HG02870 (cell line): ENCODE results near the gene ZSCAN5A.
"Not testable (repeated sequence)": the region's sequence is repeated elsewhere in the genome, so short reads cannot be mapped to it uniquely, and the experiment has no call there.

Experiments
- ATAC-seq: cut with Tn5 transposase; IDR thresholded peaks from one replicate; pipeline ENCODE4 v1.9.1; 2021; ENCODE audit warnings: mild to moderate bottlenecking, moderate library complexity; ENCODE audit not compliant: unreplicated experiment

The ZSCAN5A gene, protein sequence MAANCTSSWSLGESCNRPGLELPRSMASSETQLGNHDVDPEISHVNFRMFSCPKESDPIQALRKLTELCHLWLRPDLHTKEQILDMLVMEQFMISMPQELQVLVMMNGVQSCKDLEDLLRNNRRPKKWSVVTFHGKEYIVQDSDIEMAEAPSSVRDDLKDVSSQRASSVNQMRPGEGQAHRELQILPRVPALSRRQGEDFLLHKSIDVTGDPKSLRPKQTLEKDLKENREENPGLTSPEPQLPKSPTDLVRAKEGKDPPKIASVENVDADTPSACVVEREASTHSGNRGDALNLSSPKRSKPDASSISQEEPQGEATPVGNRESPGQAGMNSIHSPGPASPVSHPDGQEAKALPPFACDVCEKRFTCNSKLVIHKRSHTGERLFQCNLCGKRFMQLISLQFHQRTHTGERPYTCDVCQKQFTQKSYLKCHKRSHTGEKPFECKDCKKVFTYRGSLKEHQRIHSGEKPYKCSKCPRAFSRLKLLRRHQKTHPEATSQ

DNA sequence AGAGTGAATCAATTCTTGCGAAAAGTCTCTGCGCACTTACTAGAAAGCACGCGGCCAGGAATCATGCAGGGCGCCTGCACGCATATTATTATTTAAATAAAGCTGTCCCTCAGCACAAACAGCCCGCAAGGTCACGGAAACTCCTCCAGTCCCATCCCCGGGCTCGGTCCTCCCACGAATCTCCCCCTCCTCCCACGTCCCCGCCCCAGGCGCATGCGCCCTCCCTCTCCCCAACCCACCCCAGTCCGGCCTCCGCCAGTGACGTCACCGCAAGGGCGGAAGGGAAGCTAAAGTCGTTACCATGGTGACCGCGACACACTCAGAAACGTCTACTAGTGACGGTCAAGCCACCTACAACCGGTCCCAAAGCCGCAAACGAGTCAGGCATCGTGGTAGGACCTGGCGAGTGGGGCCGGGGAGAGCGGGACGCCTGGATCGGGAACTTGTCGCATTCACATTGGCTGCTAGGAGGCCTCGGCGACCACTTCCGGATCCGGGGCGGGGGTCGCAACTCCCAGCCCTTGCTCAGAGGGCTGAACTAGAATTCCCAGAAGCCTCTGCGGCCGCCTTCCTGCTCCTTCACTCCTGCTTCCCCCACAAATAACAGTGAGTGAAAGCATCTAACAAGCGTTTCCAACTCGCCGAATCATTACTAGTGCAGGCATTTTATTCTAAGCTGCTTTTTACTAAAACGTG, at the start of gene ZSCAN5A:
Gene ZSCAN5A (minus strand): TSS at position 459 of the 696 bp plus-strand sequence. CDS start 89,793 bp downstream, outside the sequence.
- peak; percentile 66 for ATAC-seq

DNA sequence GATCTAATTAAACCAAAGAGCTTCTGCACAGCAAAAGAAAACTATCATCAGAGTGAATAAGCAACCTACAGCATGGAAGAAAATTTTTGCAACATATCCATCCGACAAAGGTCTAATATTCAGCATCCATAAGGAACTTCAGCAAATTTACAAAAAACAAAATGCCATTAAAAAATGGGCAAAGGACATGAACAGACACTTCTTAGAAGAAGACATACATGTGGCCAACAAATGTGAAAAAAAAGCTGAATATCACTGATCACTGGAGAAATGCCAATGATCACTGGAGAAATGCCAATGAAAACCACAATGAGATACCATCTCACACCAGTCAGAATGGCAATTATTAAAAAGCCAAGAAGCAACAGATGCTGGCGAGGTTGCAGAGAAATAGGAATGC, 46.2 kb upstream of the ZSCAN5A start:
- no peak for ATAC-seq

DNA sequence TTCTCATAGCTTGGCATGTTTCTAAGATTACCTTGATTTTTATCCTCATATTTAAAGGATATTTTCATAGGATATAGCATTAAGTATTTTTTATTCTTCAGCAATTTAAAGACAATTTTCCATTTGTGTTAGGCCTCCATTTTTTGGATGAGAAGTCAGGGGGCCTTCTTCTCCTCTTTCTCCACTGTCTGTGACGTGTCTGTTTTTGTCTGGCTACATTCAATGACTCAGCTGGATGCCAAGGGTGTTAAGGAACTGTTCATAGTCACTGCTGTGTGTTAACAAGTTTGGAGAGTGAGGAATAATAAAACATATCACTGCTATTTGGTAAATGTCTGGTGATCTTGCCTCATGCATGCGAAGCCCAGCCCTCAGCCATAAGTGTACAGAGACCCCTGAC, 42.3 kb upstream of the ZSCAN5A start:
- no peak for ATAC-seq

DNA sequence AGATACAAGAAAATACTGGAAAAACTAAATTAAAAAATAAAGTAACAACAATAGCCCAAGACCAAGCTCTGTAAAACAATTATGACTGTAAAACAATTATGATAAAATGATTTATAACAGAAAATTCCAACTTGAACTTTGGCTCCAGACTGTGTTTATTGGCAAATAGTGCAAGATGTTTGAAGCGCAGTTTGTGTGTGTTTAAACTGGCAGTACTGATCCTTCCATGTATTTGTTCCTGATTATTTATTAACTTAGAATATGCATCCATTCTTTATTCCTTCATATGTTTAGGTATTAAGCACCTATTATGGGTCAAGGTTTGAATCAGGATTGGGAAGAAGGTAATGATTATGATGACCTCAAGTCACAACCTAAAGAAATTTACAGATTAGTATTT, 40.9 kb upstream of the ZSCAN5A start:
- ATAC-seq: no peak

DNA sequence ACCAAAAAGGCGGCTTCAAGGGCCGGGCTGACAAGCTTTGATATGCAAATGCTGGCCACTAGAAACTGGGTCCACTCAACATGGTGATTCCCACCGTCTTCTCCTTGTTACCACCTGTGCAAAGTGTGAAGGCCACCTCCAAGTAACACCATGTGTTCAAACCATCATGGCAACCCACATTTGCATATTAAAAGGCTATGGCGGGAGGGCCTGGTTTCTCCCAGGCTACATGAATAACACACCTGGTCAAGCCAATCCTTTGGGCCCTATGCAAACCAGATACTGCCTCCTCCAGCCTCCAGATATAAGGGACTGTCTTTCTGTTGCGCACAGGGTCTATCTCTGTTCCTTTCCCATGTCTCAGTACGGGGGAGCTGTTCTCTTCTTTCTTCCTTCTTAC, 36.6 kb upstream of the ZSCAN5A start:
- ATAC-seq: no peak

DNA sequence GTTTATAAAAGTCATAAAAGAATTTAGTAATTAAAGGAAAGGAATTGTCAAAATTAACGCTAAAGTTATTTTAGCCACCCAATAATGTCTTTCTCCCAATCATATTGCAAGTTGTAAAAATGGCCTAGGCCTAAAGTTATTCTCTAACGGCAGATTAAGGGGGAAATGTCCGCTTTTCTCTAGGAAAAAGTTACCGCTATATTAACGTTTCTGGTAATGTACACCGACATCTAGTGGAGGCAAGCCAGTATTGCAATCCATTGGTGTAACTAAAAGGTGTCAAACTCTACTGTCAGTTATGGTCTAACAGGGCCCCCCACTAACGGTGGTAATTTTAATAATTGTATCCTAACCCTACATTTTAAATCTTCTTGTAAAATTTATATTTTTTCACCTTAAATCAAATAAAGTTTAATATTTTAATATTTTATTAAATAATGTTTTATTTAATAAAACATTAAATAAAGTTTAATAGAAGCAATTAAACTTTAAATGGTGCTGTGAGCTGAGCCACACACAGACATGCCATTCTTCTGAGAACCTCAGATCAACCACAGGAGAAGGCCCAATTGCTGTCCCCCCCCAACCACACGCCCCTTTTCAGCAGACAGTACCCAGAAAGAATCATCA, 35.9 kb upstream of the ZSCAN5A start:
- no peak for ATAC-seq

DNA sequence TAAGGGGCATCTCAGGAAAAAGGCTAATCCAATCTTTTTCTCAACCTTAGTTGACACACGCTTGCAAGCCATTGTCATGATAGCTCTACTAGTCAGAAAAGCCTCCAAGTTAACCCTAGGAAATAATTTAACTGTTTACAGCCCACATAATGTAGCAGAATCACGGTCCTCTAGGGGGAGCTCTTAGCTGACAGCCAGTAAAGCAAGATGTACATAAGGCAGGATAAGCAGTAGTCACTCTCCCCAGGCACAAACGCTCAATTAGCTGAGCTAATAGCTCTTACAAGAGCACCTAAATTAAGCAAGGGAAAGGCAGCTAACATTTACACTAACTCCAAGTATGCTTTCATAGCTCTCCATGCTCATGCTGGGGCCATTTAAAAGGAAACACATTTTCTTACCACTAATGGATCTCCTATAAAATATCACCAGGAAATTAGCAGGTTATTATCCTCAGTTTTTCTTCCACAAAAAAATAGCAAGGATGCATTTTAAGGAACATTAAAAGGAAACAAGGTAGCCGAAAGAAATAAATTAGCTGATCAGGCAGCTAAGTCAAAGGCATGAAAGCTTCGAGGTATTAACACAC, 33.7 kb upstream of the ZSCAN5A start:
- ATAC-seq: no peak

DNA sequence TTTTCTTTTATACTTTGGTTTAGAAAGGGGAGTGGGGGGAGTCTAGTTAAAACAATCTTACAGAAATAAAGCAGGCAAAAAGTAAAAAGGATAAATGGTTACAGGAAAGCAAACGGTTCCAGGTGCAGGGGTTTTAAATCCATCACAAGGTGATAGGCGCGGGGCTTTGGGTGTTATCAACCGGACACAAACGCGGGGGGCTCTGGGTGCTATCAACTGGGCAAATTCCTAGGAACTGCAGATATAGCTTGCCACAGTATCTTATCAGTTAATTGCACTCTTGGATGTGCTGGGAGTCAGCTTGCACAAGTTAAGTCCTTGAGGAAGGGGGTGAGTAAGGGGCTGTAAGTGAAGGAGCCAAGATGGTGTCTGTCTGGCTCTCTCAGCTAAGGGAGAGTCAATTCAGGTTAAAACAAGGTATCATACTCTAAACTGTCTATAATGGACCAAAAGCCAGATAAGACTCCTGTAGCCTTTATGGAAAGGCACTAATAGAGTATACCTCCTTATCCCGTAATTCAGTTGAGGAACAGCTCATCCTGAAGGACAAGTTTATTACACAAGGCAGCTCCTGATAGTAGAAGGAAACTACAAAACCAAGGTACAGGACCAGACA, 32.6 kb upstream of the ZSCAN5A start:
- ATAC-seq: no peak

DNA sequence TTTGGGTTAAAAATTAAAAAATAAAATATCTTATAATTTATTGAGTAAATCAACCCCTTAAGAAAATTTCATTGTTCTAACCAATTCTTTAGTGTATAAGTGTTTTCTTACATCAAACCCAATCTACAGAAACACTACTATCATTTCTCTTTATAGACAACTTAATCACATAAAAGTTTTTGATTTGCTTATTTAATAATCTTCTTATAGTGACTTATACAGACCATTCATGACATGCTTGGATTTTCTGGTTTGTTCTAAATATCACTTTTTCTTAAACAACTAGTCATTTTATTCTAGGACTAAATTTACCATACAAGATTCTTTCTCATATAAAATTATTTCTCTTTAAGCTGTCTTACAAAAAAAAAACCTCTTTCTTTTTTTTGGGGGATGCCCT, 27.3 kb upstream of the ZSCAN5A start:
- ATAC-seq: no peak

DNA sequence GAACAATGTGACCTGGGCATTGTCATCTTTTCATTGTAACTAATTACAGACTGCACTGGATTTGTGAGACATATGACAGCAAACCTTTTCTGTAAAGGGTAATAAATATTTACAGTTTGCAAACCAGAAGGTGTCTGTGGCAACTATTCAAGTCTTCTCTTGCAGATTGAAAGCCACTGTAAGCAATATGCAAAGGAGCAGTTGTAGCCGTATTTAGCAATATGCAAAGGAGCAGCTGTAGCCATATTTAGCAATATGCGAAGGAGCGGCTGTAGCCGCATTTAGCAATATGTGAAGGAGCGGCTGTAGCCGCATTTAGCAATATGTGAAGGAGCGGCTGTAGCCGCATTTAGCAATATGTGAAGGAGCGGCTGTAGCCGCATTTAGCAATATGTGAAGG, 24.4 kb upstream of the ZSCAN5A start:
- not testable (repeated sequence) for ATAC-seq

DNA sequence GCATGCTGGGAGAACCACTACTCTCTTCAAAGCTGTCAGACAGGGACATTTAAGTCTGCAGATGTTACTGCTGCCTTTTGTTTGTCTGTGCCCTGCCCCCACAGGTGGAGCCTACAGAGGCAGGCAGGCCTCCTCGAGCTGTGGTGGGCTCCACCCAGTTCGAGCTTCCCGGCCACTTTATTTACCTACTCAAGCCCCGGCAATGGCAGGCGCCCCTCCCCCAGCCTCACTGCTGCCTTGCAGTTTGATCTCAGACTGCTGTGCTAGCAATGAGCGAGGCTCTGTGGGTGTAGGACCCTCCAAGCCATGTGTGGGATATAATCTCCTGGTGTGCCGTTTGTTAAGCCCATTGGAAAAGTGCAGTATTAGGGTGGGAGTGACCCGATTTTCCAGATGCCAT, 22.4 kb upstream of the ZSCAN5A start:
- not testable (repeated sequence) for ATAC-seq

DNA sequence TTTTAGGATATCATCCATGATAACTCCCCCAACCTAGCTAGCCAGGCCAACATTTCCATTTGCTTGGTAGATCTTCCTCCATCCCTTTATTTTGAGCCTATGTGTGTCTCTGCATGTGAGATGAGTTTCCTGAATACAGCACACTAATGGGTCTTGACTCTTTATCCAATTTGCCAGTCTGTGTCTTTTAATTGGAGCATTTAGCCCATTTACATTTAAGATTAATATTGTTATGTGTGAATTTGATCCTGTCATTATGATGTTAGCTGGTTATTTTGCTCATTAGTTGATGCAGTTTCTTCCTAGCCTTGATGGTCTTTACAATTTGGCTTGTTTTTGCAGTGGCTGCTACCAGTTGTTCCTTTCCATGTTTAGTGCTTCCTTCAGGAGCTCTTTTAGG, 20.7 kb upstream of the ZSCAN5A start:
- not testable (repeated sequence) for ATAC-seq

DNA sequence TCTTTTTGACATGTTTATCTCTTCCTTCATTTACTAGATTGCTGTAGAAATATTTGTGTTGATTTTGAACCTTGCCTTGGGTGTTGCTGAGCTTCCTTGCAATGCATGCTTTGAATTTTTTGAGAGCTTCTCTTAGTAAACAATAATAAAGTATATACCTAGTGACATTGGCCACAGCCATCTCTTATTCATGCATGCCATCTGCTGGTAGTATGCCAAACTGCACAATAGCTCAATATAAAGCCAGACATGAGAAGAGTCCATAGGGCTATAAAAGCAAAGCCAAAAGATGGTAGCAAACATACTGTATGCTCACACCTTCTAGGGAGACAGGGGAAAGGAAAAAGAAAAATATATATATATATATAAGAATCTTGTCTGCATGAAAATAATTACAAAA, 18.9 kb upstream of the ZSCAN5A start:
- no peak for ATAC-seq

DNA sequence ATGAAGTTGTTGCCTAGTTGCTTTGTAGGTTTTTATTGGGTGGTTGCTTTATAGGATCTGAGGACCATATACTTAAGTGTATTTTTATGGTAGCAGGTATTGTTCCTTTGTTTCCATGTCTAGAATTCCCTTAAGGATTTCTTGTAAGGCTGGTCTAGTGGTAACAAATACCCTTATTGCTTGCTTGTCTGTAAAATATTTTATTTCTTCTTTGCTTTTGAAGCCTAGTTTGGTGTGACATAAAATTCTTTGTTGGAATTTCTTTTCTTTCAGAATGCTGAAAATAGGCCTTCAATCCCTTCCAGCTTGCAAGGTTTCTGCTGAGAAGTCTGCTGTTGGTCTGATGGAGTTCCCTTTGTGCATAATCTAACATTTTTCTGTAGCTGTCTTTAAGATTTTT, 18.1 kb upstream of the ZSCAN5A start:
- no peak for ATAC-seq

DNA sequence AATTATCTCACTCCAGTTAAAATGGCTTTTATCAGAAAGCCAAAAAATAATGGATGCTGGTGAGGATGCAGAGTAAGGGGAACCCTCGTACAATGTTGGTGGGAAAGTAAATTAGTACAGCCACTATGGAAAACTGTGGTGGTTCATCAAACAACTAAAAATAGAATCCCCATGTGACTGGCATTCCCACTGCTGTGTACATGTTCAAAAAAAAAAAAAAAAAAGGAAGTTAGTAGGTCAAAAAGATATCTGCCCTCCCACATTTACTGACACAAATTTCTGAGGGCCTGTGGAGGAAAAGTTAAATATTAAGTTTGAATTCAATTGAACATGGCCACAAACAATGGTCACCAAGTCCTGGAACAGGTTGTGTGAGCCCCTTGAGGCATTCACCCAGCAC, 9.8 kb upstream of the ZSCAN5A start:
- ATAC-seq: no peak

DNA sequence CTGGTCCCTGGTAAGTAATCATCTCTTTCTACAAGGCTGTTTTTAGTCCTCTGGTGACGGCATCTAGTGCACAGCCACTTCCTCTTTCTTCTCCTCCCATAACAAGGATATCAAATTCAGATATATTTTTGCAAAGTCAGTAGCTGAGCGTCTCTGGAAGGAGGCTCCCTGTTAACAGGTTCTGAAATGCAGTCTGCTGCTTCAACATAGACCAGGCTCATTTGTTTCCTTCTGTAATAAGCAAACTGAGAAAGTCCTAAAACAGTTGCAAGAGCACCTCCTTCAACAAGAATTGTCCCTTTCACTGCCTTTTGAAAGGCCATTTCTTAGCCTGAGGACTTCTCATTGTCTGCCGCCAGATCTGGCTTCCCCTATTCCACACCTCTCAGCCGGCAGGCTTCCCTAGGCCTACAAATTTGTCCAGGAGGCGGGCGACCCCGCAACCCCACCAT, 7.4 kb upstream of the ZSCAN5A start:
- no peak for ATAC-seq

DNA sequence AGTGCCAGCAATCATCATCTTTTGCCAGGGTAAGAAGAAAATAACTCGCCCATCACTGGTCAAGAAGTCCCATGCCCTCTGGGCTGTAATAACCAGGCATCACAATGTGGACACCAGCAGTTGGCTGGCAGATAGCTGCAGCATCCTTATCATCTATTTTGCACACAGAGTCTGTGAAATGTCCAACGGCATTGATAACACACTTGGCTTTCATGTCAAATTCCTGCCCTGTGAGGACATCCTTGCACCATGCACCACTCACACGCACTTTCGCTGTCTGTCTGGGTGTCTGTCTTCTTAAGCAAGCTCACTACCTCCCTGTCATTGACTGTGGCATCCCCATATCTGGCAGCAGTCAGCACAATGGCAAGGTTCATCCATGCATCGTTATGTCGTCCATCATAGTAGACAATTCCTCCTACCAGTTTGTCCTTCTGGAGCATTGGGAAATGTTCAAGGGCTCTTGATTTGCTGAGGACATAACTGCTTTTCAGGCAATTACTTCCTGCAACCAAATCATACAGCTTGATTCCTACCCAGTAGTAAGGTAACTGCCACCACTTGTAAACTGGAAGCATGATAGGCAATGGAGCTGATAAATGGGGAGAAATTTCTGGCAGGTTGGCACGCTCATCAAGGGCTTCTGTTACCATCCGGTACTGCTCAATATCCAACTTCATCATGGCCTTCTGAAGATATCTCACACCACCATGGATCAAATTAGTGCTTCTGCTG, 6.8 kb upstream of the ZSCAN5A start:
- no peak for ATAC-seq

DNA sequence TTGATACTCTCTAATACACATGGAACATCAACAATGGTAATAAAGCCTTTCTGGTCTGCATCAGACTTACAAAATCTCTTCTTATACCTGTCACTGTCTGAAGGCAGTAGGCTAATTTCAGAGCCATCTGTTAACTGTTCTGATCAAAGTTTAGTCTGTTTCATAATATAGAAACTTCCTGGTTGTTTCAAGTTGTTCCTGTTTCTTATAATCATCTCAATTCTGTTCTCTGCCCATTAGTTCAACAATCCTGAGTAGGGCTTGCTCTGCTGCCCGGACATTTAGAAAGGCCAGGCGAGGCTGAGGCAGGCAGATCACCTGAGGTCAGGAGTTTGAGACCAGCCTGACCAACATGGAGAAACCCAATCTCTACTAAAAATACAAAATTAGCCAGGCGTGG, 5.4 kb upstream of the ZSCAN5A start:
- no peak for ATAC-seq

DNA sequence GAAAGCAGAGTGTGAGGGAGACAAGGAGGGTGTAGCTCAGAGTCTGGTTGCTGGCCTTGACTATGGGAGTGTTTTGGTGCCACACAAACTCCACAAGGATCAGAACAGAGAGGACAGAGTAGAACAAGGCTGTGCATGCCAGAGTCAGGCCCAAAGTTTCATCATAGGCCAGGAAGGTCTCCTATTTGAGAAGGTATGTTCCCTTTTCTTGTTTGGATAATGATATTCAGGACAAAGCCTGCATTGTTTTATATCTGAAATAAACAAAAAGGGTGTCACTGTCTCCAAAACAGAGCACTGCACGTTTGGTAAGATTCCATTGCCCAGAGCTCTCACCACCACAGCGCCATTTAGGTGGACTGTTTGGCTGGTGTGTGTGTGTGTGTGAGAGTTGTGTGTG, 3.1 kb upstream of the ZSCAN5A start:
- no peak for ATAC-seq

DNA sequence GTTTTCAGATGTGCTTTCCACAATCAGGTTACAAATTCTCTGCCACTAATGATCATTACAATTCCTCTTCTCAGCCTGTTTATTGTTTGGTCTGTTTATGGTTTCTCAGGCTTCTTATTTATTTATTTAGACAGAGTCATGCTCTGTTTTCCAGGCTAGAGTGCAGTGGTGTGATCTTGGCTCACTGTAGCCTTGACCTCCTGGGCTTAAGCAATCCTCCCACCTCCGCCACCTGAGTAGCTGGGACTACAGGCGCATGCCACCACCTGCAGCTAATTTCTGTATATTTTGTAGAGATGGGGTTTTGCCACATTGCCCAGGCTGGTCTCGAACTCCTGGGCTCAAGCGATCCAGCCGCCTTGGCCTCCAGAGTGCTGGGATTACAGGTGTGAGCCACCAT, 2.1 kb upstream of the ZSCAN5A start:
- no peak for ATAC-seq
